ENCODE data around the gene CCT5. TPM values are rescaled to one million over a fixed set of nuclear protein-coding genes. Genes with fewer than 3 reads are reported as not detected.

The CCT5 gene
- total RNA-seq, 4 donors from 2014 or later = 61.9 to 113 (median 81.0) TPM

GRCh38 chr5:10233011-10233410, 17.1 kb upstream of the CCT5 start:
- peaks cover 0 to 16% (median 0%) of the 10 kb centered on the region in 3 donors for H3K36me3 ChIP-seq
- H3K27me3 ChIP-seq = no peaks in the 10 kb centered on the region
- H3K4me1 ChIP-seq = no peaks in the 10 kb centered on the region
- H3K4me3 ChIP-seq = no peak overlapping the region
- H3K9me3 ChIP-seq = no peaks in the 10 kb centered on the region
- DNase-seq = no peak
- TF ChIP-seq POLR2A (IDR thresholded peaks at IDR 0.05) (no peak), CTCF (IDR thresholded peaks at IDR 0.05) (no peak)
- H3K27ac ChIP-seq = no peak overlapping the region

- Histone ChIP-seq H3K9me3 (no peaks in the 10 kb centered on the region), H3K4me1 (no peaks in the 10 kb centered on the region), H3K4me3 (no peak overlapping the region), H3K27ac (no peak overlapping the region), H3K27me3 (no peaks in the 10 kb centered on the region), H3K36me3 (peaks cover 0 to 16% (median 0%) of the 10 kb centered on the region in 3 donors)
- no peak for TF ChIP-seq POLR2A (IDR thresholded peaks at IDR 0.05)
- TF ChIP-seq CTCF (IDR thresholded peaks at IDR 0.05) = peak in 2 of 6 experiments; percentile 21 to 23
- no peak for DNase-seq
Observed at GRCh38 chr5:10233505-10233904, 16.6 kb upstream of the CCT5 start.

GRCh38 chr5:10235350-10235749, 14.7 kb upstream of the CCT5 start:
- H3K4me3 ChIP-seq = no peak overlapping the region
- H3K4me1 ChIP-seq = no peaks in the 10 kb centered on the region
- peaks cover 0 to 16% (median 0%) of the 10 kb centered on the region in 3 donors for H3K36me3 ChIP-seq
- no peak for DNase-seq
- H3K27me3 ChIP-seq = no peaks in the 10 kb centered on the region
- no peak overlapping the region for H3K27ac ChIP-seq
- TF ChIP-seq CTCF (IDR thresholded peaks at IDR 0.05) (no peak), POLR2A (IDR thresholded peaks at IDR 0.05) (no peak)
- no peaks in the 10 kb centered on the region for H3K9me3 ChIP-seq

GRCh38 chr5:10243660-10244240, 6.3 kb upstream of the CCT5 start:
- Histone ChIP-seq H3K4me3 (no peak overlapping the region), H3K27ac (no peak overlapping the region), H3K36me3 (no peaks in the 10 kb centered on the region), H3K27me3 (no peaks in the 10 kb centered on the region), H3K4me1 (peaks cover 0 to 5% (median under 1%) of the 10 kb centered on the region in 4 donors), H3K9me3 (no peaks in the 10 kb centered on the region)
- no peak for TF ChIP-seq CTCF (IDR thresholded peaks at IDR 0.05)
- TF ChIP-seq POLR2A (IDR thresholded peaks at IDR 0.05) = no peak
- no peak for DNase-seq

GRCh38 chr5:10244342-10244944, 5.6 kb upstream of the CCT5 start:
- peaks cover 0 to 9% (median 2%) of the 10 kb centered on the region in 4 donors for H3K4me1 ChIP-seq
- DNase-seq = no peak
- TF ChIP-seq CTCF (IDR thresholded peaks at IDR 0.05) (no peak), POLR2A (IDR thresholded peaks at IDR 0.05) (no peak)
- no peaks in the 10 kb centered on the region for H3K27me3 ChIP-seq
- H3K4me3 ChIP-seq = no peak overlapping the region
- H3K9me3 ChIP-seq = no peaks in the 10 kb centered on the region
- H3K27ac ChIP-seq = no peak overlapping the region
- no peaks in the 10 kb centered on the region for H3K36me3 ChIP-seq
